ENCODE results near the gene DAB2IP. TPM values are rescaled to one million over a fixed set of nuclear protein-coding genes. Genes with fewer than 3 reads are reported as not detected.

Gene DAB2IP
- total RNA-seq, 1 experiment from 2014 or later: 31.0 TPM

DNA sequence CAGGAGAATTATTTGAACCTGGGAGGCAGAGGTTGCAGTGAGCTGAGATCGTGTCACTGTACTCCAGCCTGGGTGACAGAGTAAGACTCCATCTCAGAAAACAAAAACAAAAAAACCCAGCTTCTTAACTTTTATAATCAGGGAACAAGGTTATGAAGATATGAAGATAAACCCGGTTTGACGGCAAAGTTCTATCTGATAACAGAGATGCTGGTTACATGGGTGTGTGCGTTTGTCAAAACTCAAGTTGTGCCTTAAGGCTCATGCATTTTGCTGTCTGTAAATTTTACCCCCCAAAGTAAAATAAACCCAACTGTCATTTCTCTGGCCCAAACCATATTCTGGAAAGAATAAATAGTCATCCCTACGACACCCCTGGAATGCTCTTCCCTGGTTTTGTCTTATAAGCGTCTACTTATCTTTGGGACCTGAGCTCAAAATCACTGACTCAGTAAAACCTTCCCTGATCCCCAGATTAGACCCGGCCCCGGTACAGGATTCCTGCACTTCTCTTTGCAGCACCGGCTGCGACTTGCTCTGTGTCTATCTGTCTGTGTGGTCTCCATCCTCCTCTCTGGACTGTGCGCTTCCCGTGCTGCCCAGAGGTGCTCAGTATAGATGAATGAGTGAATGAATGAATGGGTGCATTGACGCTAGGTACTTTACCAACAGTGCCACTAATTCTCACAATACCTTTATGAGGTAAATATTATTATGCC, 172.2 kb downstream of the DAB2IP start:
- Histone ChIP-seq H3K27ac (ENCODE audit: low read depth, low read length) (no peak overlapping the region), H3K9ac (ENCODE audit: low read length) (no peak overlapping the region), H3K4me1 (ENCODE audit: control insufficient read depth in 1 of 2, insufficient read depth in 2 of 2, low read length in 2 of 2) (peaks cover 0 to 15% of the 10 kb centered on the region in 2 experiments; a peak in 2 of 4 replicates), H2AFZ (ENCODE audit: low read depth, low read length, poor library complexity, severe bottlenecking) (no peak overlapping the region), H3K4me2 (ENCODE audit: low read length) (no peak overlapping the region), H3K9me2 (ENCODE audit: insufficient read depth) (no peaks in the 10 kb centered on the region), H3K9me3 (ENCODE audit: control insufficient read depth in 1 of 2, insufficient read depth in 1 of 2, low read depth in 1 of 2, low read length in 2 of 2) (no peaks in the 10 kb centered on the region), H3K36me3 (ENCODE audit: control insufficient read depth in 1 of 2, insufficient read depth in 2 of 2, low read length in 2 of 2) (no peaks in the 10 kb centered on the region), H3K4me3 (replicated peaks in 1 of 2; ENCODE audit: low read depth in 1 of 2, low read length in 2 of 2) (no peak overlapping the region), H3K79me2 (ENCODE audit: insufficient read depth, low read length) (no peaks in the 10 kb centered on the region), H4K20me1 (ENCODE audit: insufficient read depth) (no peaks in the 10 kb centered on the region), H3K27me3 (ENCODE audit: insufficient read depth, low read length) (no peaks in the 10 kb centered on the region)
- ChIA-PET RAD21 (ENCODE audit: low non-redundant PET in 1 of 2, low total read pairs in 2 of 2, uncharacterized antibody in 2 of 2, unreplicated experiment in 2 of 2) (no interaction called here), POLR2A (interaction anchor here (0.6 kb wide), 1 partner anchor 285 kb away, joined by 4 read pairs; no protein-coding TSS in a partner anchor), CTCF (no interaction called here)
- TF ChIP-seq, protein P1, sequence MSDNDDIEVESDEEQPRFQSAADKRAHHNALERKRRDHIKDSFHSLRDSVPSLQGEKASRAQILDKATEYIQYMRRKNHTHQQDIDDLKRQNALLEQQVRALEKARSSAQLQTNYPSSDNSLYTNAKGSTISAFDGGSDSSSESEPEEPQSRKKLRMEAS (IDR thresholded peaks at IDR 0.05): no peak
- TF ChIP-seq CBX3 (IDR thresholded peaks at IDR 0.05; ENCODE audit: low read depth): no peak
- no peak for TF ChIP-seq ZFX (IDR thresholded peaks at IDR 0.05)
- TF ChIP-seq ATF3 (IDR thresholded peaks at IDR 0.05): no peak
- no peak for TF ChIP-seq FOSL1 (IDR thresholded peaks at IDR 0.05; ENCODE audit: low read depth)
- no peak for TF ChIP-seq EZH2phosphoT487 (IDR thresholded peaks at IDR 0.05; ENCODE audit: borderline replicate concordance)
- TF ChIP-seq SIN3A (IDR thresholded peaks at IDR 0.05; ENCODE audit: low read depth): no peak
- no peak for TF ChIP-seq SRF (IDR thresholded peaks at IDR 0.05; ENCODE audit: low read depth)
- TF ChIP-seq POLR2A (IDR thresholded peaks at IDR 0.05; ENCODE audit: borderline replicate concordance, extremely low read depth, insufficient read depth, insufficient read length): no peak
- TF ChIP-seq ZBTB33 (IDR thresholded peaks at IDR 0.05; ENCODE audit: extremely low read depth, insufficient replicate concordance, low read length): no peak
- no peak for TF ChIP-seq CEBPB (IDR thresholded peaks at IDR 0.05; ENCODE audit: low read depth)
- ATAC-seq (no peak), DNase-seq (ENCODE audit: low read depth, low spot score) (no peak)
- no TSS peak for BruUV-seq (replicated peaks)
- intact Hi-C loops (cut with micrococcal nuclease): no loop called here

Measured in HCT116 (cell line).